Inflammatory macrophage treated with lipopolysaccharide for 4 hours (primary cell): Measurements from ENCODE around the gene CPNE1.

Experiments
- DNase-seq: peaks from one replicate; pipeline ENCODE4 v3.0.0-alpha.2; 2020

Gene CPNE1

GRCh38 chr20:35652641-35653429 is 11.9 kb downstream of the CPNE1 start:
- no peak for DNase-seq

GRCh38 chr20:35651958-35652357 is 12.7 kb downstream of the CPNE1 start:
- no peak for DNase-seq

GRCh38 chr20:35650632-35651031 is 14.1 kb downstream of the CPNE1 start:
- no peak for DNase-seq

- no peak for DNase-seq
These were observed 15.9 kb downstream of the CPNE1 start for GRCh38 chr20:35648836-35649235.

- DNase-seq = no peak
These were observed 19.9 kb downstream of the CPNE1 start for GRCh38 chr20:35644806-35645205.

GRCh38 chr20:35643045-35643444 is 21.7 kb downstream of the CPNE1 start:
- no peak for DNase-seq

GRCh38 chr20:35641743-35642142 is 23.0 kb downstream of the CPNE1 start:
- no peak for DNase-seq

- DNase-seq = no peak
These were observed 24.0 kb downstream of the CPNE1 start for GRCh38 chr20:35640724-35641123.

GRCh38 chr20:35638751-35639150 is 25.9 kb downstream of the CPNE1 start:
- no peak for DNase-seq

- DNase-seq = no peak
These were observed 27.4 kb downstream of the CPNE1 start for GRCh38 chr20:35637276-35637675.

- DNase-seq = no peak
These were observed 28.6 kb downstream of the CPNE1 start for GRCh38 chr20:35636095-35636494.

GRCh38 chr20:35635652-35636051 is 29.0 kb downstream of the CPNE1 start:
- no peak for DNase-seq

- DNase-seq = no peak
These were observed 32.1 kb downstream of the CPNE1 start for GRCh38 chr20:35632539-35633115.

- DNase-seq = no peak
These were observed 34.1 kb downstream of the CPNE1 start for GRCh38 chr20:35630636-35631035.

GRCh38 chr20:35629427-35630145 is 35.1 kb downstream of the CPNE1 start:
- peak; percentile 58 for DNase-seq

- DNase-seq = no peak
These were observed 37.6 kb downstream of the CPNE1 start for GRCh38 chr20:35627121-35627520.

GRCh38 chr20:35626386-35627001 is 38.2 kb downstream of the CPNE1 start:
- DNase-seq = no peak

GRCh38 chr20:35625584-35626385 is 38.9 kb downstream of the CPNE1 start:
- no peak for DNase-seq

GRCh38 chr20:35621560-35621946 is 43.1 kb downstream of the CPNE1 start:
- DNase-seq = no peak

GRCh38 chr20:35620818-35621559 is 43.7 kb downstream of the CPNE1 start:
- no peak for DNase-seq

GRCh38 chr20:35619196-35620095 is 45.3 kb downstream of the CPNE1 start:
- DNase-seq = peak; percentile 19
